Measurements from ENCODE around the gene AADACL4.
"Not testable (repeated sequence)": the region's sequence is repeated elsewhere in the genome, so short reads cannot be mapped to it uniquely, and the experiment has no call there.

The AADACL4 gene

DNA sequence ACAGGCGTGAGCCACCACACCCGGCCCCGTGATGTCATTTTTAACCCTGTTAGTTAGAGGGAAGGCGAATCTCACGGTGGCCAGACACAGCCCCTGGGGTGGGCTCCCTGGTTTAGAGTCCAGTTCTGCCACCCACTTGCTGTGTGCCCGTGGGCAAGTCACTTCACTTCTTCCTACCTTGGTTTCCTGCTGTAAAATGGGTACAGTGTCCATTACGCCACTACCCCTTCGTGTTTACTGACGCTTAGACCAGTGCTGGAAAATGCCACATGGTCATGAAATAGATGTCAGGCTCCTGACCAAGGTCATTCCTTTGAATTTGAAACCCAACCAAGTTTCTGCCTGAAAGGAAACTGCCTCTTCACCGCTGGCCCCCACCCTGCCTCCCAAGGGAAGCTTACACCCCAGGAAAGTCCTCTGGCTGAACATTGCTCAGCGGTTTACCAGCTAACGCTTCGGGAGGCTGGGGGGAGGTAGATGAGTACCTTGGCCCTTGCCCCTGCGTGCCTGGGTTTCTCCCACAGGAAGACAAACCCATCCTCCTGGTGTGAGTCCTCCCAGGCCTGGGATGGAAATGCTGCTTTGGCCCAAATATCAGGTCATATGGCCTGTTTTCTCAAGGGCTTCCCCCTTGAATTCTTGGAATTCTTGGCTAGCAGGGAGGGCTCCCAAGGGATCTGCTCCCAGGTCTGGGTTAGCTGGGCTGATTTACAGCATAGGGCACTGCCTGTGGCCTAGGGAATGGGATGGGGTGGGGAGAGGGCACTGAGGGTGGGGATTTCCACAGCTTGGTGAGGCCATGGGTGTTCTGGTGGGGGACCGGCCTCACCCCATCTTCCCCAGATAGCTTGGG lies 7.6 kb upstream of the AADACL4 start:
- H3K4me1 ChIP-seq (ENCODE audit: control insufficient read depth, insufficient read depth, low read length) = no peaks in the 10 kb centered on the region
- H3K36me3 ChIP-seq (ENCODE audit: control insufficient read depth, insufficient read depth, low read length) = no peaks in the 10 kb centered on the region
- no peak overlapping the region for H3K9ac ChIP-seq (ENCODE audit: low read length)
- H3K4me3 ChIP-seq (ENCODE audit: low read length) = no peak overlapping the region
- no peaks in the 10 kb centered on the region for H3K27me3 ChIP-seq (ENCODE audit: control insufficient read depth, insufficient read depth, low read length)
- H3K27ac ChIP-seq (ENCODE audit: low read depth, low read length) = no peak overlapping the region

GRCh38 chr1:12637693-12638092 lies 6.2 kb upstream of the AADACL4 start:
- Histone ChIP-seq H3K4me3 (ENCODE audit: low read length) (no peak overlapping the region), H3K27ac (ENCODE audit: low read depth, low read length) (no peak overlapping the region), H3K9ac (ENCODE audit: low read length) (no peak overlapping the region), H3K4me1 (ENCODE audit: control insufficient read depth, insufficient read depth, low read length) (no peaks in the 10 kb centered on the region), H3K27me3 (ENCODE audit: control insufficient read depth, insufficient read depth, low read length) (no peaks in the 10 kb centered on the region), H3K36me3 (ENCODE audit: control insufficient read depth, insufficient read depth, low read length) (no peaks in the 10 kb centered on the region)

GRCh38 chr1:12640237-12640957 lies 3.5 kb upstream of the AADACL4 start:
- Histone ChIP-seq H3K27ac (ENCODE audit: low read depth, low read length) (no peak overlapping the region), H3K27me3 (ENCODE audit: control insufficient read depth, insufficient read depth, low read length) (no peaks in the 10 kb centered on the region), H3K4me1 (ENCODE audit: control insufficient read depth, insufficient read depth, low read length) (no peaks in the 10 kb centered on the region), H3K36me3 (ENCODE audit: control insufficient read depth, insufficient read depth, low read length) (no peaks in the 10 kb centered on the region), H3K4me3 (ENCODE audit: low read length) (no peak overlapping the region), H3K9ac (ENCODE audit: low read length) (no peak overlapping the region)

- Histone ChIP-seq H3K4me3 (ENCODE audit: low read length) (no peak overlapping the region), H3K9ac (ENCODE audit: low read length) (no peak overlapping the region), H3K27me3 (ENCODE audit: control insufficient read depth, insufficient read depth, low read length) (no peaks in the 10 kb centered on the region), H3K4me1 (ENCODE audit: control insufficient read depth, insufficient read depth, low read length) (no peaks in the 10 kb centered on the region), H3K36me3 (ENCODE audit: control insufficient read depth, insufficient read depth, low read length) (no peaks in the 10 kb centered on the region), H3K27ac (ENCODE audit: low read depth, low read length) (no peak overlapping the region)
Measured at GRCh38 chr1:12640958-12641272, 3.0 kb upstream of the AADACL4 start.

- no peak overlapping the region for H3K9ac ChIP-seq (ENCODE audit: low read length)
- H3K4me3 ChIP-seq (ENCODE audit: low read length) = no peak overlapping the region
- no peaks in the 10 kb centered on the region for H3K27me3 ChIP-seq (ENCODE audit: control insufficient read depth, insufficient read depth, low read length)
- H3K4me1 ChIP-seq (ENCODE audit: control insufficient read depth, insufficient read depth, low read length) = no peaks in the 10 kb centered on the region
- no peak overlapping the region for H3K27ac ChIP-seq (ENCODE audit: low read depth, low read length)
- no peaks in the 10 kb centered on the region for H3K36me3 ChIP-seq (ENCODE audit: control insufficient read depth, insufficient read depth, low read length)
Measured at GRCh38 chr1:12643079-12643478, 806 bp upstream of the AADACL4 start.

DNA sequence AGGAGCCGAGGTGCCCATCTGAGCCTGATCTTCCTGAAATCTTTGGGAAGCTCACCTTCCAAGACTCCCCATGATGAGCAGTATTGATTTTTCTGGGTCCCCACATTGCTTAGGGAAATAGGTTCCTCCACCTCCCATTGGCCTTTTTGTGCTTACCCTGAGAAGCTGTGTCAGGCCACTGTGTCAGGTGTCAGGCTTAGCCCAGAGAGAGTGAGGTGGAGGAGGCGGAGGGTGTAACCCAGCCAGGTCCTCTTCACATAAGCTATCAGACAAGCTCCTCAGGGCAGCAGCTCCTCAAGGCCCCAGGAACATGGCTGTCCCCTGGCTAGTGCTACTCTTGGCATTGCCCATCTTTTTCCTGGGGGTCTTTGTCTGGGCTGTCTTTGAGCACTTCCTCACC lies 352 bp downstream of the AADACL4 start:
- Histone ChIP-seq H3K27ac (ENCODE audit: low read depth, low read length) (no peak overlapping the region), H3K9ac (ENCODE audit: low read length) (no peak overlapping the region), H3K4me3 (ENCODE audit: low read length) (no peak overlapping the region), H3K36me3 (ENCODE audit: control insufficient read depth, insufficient read depth, low read length) (no peaks in the 10 kb centered on the region), H3K4me1 (ENCODE audit: control insufficient read depth, insufficient read depth, low read length) (no peaks in the 10 kb centered on the region), H3K27me3 (ENCODE audit: control insufficient read depth, insufficient read depth, low read length) (no peaks in the 10 kb centered on the region)

DNA sequence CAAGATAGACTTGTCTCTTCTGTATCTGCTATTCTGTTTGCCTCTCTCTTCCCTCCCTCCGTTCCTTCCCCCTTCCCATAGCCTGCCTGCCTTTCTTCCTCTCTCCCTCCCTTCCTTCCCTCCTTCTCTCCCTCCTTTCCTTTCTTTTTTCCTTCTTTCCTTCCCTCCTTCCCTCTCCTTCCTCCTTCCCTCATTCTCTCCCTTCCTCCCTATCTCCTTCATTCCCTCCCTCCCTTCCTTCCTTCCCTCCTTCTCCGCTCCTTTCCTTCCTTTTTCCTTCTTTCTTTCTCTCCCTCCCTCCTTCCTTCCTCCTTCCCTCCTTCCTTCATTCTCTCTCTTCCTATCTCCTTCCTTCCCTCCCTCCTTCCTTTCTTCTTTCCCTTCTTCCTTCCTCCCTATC lies 944 bp downstream of the AADACL4 start:
- Histone ChIP-seq H3K4me3 (ENCODE audit: low read length) (no peak overlapping the region), H3K36me3 (ENCODE audit: control insufficient read depth, insufficient read depth, low read length) (no peaks in the 10 kb centered on the region), H3K9ac (ENCODE audit: low read length) (no peak overlapping the region), H3K27me3 (ENCODE audit: control insufficient read depth, insufficient read depth, low read length) (no peaks in the 10 kb centered on the region), H3K4me1 (ENCODE audit: control insufficient read depth, insufficient read depth, low read length) (no peaks in the 10 kb centered on the region), H3K27ac (ENCODE audit: low read depth, low read length) (no peak overlapping the region)

- H3K4me3 ChIP-seq (ENCODE audit: low read length); H3K4me1 ChIP-seq (ENCODE audit: control insufficient read depth, insufficient read depth, low read length); H3K36me3 ChIP-seq (ENCODE audit: control insufficient read depth, insufficient read depth, low read length); H3K9ac ChIP-seq (ENCODE audit: low read length); H3K27ac ChIP-seq (ENCODE audit: low read depth, low read length); H3K27me3 ChIP-seq (ENCODE audit: control insufficient read depth, insufficient read depth, low read length): not testable (repeated sequence)
Measured at GRCh38 chr1:12645401-12645800, 1.5 kb downstream of the AADACL4 start.

- H3K36me3 ChIP-seq (ENCODE audit: control insufficient read depth, insufficient read depth, low read length) = no peaks in the 10 kb centered on the region
- H3K27ac ChIP-seq (ENCODE audit: low read depth, low read length) = no peak overlapping the region
Measured at GRCh38 chr1:12648741-12649140, 4.9 kb downstream of the AADACL4 start.

DNA sequence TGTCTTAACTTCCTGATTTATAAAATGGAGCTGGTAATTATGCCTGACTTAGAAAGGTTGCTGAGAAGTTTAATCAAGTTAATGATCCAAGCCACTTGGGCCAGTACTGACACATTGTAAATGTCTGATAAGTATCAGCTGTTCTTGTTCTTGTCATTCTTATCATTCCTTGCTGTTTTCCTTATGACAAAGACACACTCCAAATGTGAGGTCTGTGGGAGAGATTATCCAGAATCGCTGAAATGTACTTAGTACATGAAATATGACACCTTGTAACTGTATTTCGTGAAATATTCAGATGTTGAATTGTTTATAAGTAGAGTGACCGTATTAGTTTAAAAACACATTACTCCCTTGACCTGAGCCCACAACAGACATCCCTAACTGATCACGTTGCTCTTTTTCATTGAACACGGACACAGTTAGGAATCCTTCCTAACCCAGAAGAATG lies 6.1 kb downstream of the AADACL4 start:
- Histone ChIP-seq H3K4me3 (ENCODE audit: low read length) (no peak overlapping the region), H3K36me3 (ENCODE audit: control insufficient read depth, insufficient read depth, low read length) (no peaks in the 10 kb centered on the region), H3K9ac (ENCODE audit: low read length) (no peak overlapping the region), H3K4me1 (ENCODE audit: control insufficient read depth, insufficient read depth, low read length) (no peaks in the 10 kb centered on the region), H3K27me3 (ENCODE audit: control insufficient read depth, insufficient read depth, low read length) (no peaks in the 10 kb centered on the region), H3K27ac (ENCODE audit: low read depth, low read length) (no peak overlapping the region)

More at GRCh38 chr1:12648741-12649140, 4.9 kb downstream of the AADACL4 start:
- no peak overlapping the region for H3K4me3 ChIP-seq (ENCODE audit: low read length)
- H3K4me1 ChIP-seq (ENCODE audit: control insufficient read depth, insufficient read depth, low read length) = no peaks in the 10 kb centered on the region
- H3K27me3 ChIP-seq (ENCODE audit: control insufficient read depth, insufficient read depth, low read length) = no peaks in the 10 kb centered on the region
- H3K9ac ChIP-seq (ENCODE audit: low read length) = no peak overlapping the region

GRCh38 chr1:12654004-12654567 lies 10.2 kb downstream of the AADACL4 start:
- Histone ChIP-seq H3K27ac (ENCODE audit: low read depth, low read length) (no peak overlapping the region), H3K36me3 (ENCODE audit: control insufficient read depth, insufficient read depth, low read length) (no peaks in the 10 kb centered on the region), H3K4me1 (ENCODE audit: control insufficient read depth, insufficient read depth, low read length) (no peaks in the 10 kb centered on the region), H3K4me3 (ENCODE audit: low read length) (no peak overlapping the region), H3K27me3 (ENCODE audit: control insufficient read depth, insufficient read depth, low read length) (no peaks in the 10 kb centered on the region), H3K9ac (ENCODE audit: low read length) (no peak overlapping the region)

- no peaks in the 10 kb centered on the region for H3K36me3 ChIP-seq (ENCODE audit: control insufficient read depth, insufficient read depth, low read length)
- no peak overlapping the region for H3K27ac ChIP-seq (ENCODE audit: low read depth, low read length)
- H3K9ac ChIP-seq (ENCODE audit: low read length) = no peak overlapping the region
- no peaks in the 10 kb centered on the region for H3K4me1 ChIP-seq (ENCODE audit: control insufficient read depth, insufficient read depth, low read length)
- no peak overlapping the region for H3K4me3 ChIP-seq (ENCODE audit: low read length)
- H3K27me3 ChIP-seq (ENCODE audit: control insufficient read depth, insufficient read depth, low read length) = no peaks in the 10 kb centered on the region
Measured at GRCh38 chr1:12654657-12655056, 10.8 kb downstream of the AADACL4 start.
